PFSK-1 (cell line): ENCODE measurements around the gene SERINC5.

ENCODE experiments used
- FOXP2 ChIP-seq: optimal IDR thresholded peaks from 2 replicates; pipeline ENCODE3; 2011; ENCODE audit warnings: borderline replicate concordance, control low read depth, inconsistent platforms; ENCODE audit not compliant: insufficient read depth; ENCODE audit errors: extremely low read length, extremely low read depth
- POLR2AphosphoS5 ChIP-seq: IDR thresholded peaks from 2 replicates; pipeline ENCODE4 v1.6.1; 2012; ENCODE audit warnings: low read depth, mild to moderate bottlenecking, control low read depth, low read length, moderate library complexity
- SIN3A ChIP-seq: IDR thresholded peaks from 2 replicates; pipeline ENCODE4 v1.6.1; 2012; ENCODE audit warnings: mild to moderate bottlenecking, low read length, moderate library complexity, borderline replicate concordance; ENCODE audit not compliant: insufficient read depth
- TAF1 ChIP-seq: IDR thresholded peaks from 2 replicates; pipeline ENCODE4 v1.6.1; 2012; ENCODE audit warnings: low read length, control low read depth, borderline replicate concordance; ENCODE audit not compliant: insufficient read depth
- TF ChIP-seq, protein P1 (sequence below), 2 experiments: IDR thresholded peaks; 2 replicates each; pipeline versions ENCODE4 v1.6.1 to v1.8.0; 2011 to 2012; ENCODE audit warnings: low read depth in 2 of 2, low read length in 2 of 2, control low read depth in 1 of 2, inconsistent platforms in 1 of 2, mild to moderate bottlenecking in 1 of 2, moderate library complexity in 1 of 2; ENCODE audit not compliant: insufficient read depth in 1 of 2

Gene SERINC5

DNA sequence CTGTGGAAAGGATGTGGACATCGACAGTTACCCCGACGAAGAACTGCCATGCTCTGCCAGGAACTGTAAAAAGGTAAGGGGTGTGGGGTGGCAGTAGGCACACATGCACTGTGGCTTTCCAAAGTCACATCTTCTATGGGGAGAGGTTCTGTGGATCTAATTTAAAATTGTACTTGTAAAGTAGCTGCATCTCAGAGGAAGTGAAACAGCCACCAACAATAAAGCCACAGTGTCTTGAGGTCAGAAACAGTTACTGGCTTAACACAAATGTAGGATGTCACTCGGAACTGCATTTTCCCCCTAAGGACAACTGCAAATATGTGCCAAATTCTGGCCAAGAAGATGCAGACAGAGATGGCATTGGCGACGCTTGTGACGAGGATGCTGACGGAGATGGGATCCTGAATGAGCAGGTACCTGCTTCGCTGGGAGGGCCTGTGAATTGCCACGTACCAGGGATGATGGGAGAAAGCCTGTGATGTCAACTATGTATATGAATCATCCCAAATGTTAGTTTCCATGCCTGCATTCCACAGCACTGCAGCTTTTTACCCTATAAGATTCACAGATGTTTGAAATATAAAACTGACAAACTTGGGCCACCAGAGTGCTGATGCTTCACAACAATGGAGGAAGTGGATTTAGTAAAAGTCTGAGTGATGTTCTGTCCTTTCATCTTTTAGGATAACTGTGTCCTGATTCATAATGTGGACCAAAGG is 185.4 kb downstream of the SERINC5 start:
- TF ChIP-seq TAF1: no peak
- no peak for TF ChIP-seq SIN3A
- TF ChIP-seq, protein P1, sequence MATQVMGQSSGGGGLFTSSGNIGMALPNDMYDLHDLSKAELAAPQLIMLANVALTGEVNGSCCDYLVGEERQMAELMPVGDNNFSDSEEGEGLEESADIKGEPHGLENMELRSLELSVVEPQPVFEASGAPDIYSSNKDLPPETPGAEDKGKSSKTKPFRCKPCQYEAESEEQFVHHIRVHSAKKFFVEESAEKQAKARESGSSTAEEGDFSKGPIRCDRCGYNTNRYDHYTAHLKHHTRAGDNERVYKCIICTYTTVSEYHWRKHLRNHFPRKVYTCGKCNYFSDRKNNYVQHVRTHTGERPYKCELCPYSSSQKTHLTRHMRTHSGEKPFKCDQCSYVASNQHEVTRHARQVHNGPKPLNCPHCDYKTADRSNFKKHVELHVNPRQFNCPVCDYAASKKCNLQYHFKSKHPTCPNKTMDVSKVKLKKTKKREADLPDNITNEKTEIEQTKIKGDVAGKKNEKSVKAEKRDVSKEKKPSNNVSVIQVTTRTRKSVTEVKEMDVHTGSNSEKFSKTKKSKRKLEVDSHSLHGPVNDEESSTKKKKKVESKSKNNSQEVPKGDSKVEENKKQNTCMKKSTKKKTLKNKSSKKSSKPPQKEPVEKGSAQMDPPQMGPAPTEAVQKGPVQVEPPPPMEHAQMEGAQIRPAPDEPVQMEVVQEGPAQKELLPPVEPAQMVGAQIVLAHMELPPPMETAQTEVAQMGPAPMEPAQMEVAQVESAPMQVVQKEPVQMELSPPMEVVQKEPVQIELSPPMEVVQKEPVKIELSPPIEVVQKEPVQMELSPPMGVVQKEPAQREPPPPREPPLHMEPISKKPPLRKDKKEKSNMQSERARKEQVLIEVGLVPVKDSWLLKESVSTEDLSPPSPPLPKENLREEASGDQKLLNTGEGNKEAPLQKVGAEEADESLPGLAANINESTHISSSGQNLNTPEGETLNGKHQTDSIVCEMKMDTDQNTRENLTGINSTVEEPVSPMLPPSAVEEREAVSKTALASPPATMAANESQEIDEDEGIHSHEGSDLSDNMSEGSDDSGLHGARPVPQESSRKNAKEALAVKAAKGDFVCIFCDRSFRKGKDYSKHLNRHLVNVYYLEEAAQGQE (IDR thresholded peaks at IDR 0.05; ENCODE audit: insufficient read depth in 1 of 2, low read depth in 2 of 2, low read length in 2 of 2): no peak
- no peak for TF ChIP-seq FOXP2
- no peak for TF ChIP-seq POLR2AphosphoS5

DNA sequence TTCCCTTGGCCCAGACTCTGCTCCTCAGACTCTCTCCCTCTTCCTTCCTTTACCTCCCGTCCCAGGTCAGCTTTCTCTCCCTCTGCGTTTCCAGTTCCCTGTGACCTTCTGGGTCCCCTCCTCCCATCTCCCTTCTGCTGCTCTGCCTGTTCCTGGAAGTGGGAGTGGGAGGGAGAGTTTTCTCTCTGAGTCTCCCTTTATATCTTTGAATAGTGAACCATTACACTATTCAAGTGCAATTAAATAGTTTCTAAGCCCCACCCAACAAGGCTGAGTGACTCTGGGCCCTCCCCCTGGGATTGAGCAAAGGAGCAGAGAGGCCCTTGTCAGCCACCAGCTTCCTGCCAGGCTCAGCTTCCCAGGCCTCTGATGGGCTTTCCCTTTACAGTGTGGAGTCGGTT is 185.9 kb downstream of the SERINC5 start:
- TF ChIP-seq, protein P1 (IDR thresholded peaks at IDR 0.05; ENCODE audit: insufficient read depth in 1 of 2, low read depth in 2 of 2, low read length in 2 of 2): no peak
- TF ChIP-seq TAF1: no peak

DNA sequence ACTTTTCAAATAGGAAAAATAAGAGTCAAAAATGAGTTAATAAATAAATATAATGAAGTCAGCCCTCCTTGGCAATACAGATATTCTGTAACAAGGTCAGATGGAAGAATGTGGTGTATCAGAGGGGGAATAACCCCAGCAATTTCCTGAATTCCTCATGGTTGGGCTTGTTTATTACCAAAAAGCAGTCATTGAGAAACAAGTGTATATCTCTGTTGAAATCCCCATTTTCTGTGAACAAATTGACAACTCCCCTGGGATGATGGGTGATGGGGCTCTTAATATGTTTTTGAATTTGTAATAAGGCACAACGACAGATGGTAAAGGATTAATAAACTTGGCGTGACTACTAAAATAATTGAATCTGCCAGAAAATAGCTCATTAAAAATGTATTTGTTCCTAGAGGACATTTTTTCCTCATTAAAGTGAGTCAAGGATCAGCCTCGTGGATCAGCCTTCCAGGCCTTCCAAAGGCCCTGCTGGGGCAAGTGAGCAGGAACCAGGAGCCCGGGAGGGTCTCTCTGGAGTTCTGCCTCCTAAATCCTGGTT is 186.5 kb downstream of the SERINC5 start:
- no peak for TF ChIP-seq FOXP2
- TF ChIP-seq POLR2AphosphoS5: no peak
- TF ChIP-seq, protein P1 (IDR thresholded peaks at IDR 0.05; ENCODE audit: insufficient read depth in 1 of 2, low read depth in 2 of 2, low read length in 2 of 2): no peak
- no peak for TF ChIP-seq SIN3A
- TF ChIP-seq TAF1: no peak

DNA sequence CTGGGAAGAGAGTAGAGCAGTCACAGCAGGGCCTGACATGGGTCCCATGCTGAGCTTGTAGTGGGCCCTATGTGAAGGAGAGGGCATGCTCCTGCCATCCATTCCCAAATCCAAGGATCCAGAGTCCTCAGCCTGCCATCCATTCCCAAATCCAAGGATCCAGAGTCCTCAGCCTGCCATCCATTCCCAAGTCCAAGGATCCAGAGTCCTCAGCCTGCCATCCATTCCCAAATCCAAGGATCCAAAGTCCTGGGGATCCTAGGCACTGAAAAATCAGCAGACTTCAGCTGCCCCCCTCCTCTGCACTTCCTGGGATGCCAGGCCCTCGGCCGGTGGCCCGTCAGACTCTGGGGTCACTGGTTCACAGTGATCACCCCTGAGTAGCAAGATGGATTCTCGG is 187.1 kb downstream of the SERINC5 start:
- TF ChIP-seq, protein P1 (IDR thresholded peaks at IDR 0.05; ENCODE audit: insufficient read depth in 1 of 2, low read depth in 2 of 2, low read length in 2 of 2): no peak
- TF ChIP-seq POLR2AphosphoS5 (no peak), SIN3A (no peak), TAF1 (no peak), FOXP2 (no peak)

DNA sequence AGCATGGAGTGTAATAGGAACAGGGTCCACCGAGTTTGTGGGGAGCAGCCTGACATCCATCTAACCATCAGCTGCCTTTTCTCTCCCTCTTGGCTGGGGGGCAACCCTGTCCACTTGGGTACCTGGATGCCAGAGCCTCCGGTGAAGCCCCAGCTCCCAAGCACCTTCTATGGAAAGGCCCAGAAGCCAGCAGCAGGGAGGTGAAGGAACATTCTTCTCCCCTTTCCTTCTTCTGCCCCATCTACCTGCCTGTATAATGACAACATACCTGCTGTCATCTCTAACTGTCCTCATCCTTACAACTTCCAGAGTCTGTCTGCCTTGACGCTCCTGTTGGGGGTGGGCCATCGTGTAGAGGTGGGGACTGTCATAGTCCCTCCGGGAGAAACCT is 187.6 kb downstream of the SERINC5 start:
- TF ChIP-seq, protein P1 (IDR thresholded peaks at IDR 0.05; ENCODE audit: insufficient read depth in 1 of 2, low read depth in 2 of 2, low read length in 2 of 2): no peak
- TF ChIP-seq POLR2AphosphoS5 (no peak), SIN3A (no peak), FOXP2 (no peak), TAF1 (no peak)
